Dermis blood vessel endothelial cell (primary cell): ENCODE measurements around the gene STOM. TPM values are rescaled to one million over a fixed set of nuclear protein-coding genes. Genes with fewer than 3 reads are reported as not detected.
"Not testable (repeated sequence)": the region's sequence is repeated elsewhere in the genome, so short reads cannot be mapped to it uniquely, and the experiment has no call there.

ENCODE experiments used
- DNase-seq: peaks from one replicate; pipeline ENCODE4 v3.0.0; 2010
- total RNA-seq: library from RNA; depleted of rRNA; stranded (reverse); fragments of >200 nt; gene quantifications from 2 replicates; pipeline ENCODE4 v1.2.3, GENCODE V29; 2014

STOM gene, protein sequence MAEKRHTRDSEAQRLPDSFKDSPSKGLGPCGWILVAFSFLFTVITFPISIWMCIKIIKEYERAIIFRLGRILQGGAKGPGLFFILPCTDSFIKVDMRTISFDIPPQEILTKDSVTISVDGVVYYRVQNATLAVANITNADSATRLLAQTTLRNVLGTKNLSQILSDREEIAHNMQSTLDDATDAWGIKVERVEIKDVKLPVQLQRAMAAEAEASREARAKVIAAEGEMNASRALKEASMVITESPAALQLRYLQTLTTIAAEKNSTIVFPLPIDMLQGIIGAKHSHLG
- 310 and 473 TPM in 2 replicates for total RNA-seq

GRCh38 chr9:121369595-121370265 is at the start of gene STOM:
Gene STOM, minus strand, starts transcription at chr9:121370250. Its CDS starts 63 bp downstream, at chr9:121370187.
- DNase-seq, result peak; percentile 87

DNA sequence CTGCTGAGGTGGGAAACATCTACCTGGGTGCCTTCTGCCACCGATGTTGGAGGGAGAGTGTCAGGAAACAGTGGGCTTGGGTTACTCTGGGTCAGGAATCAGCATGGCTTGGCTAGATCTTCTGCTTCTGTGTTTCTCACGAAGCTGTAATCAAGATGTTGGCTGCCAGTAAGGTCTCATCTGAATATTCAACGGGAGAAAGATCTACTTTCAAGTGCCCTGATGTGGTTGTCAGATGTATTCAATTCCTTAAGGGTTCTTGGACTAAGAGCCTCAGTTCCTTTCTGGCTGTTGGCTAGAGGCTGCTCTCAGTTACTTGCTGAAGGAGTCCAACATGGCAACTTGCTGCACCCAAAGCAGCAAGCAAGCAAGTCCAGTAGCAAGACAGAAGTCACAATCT is 41.9 kb upstream of the STOM start:
- no peak for DNase-seq

DNA sequence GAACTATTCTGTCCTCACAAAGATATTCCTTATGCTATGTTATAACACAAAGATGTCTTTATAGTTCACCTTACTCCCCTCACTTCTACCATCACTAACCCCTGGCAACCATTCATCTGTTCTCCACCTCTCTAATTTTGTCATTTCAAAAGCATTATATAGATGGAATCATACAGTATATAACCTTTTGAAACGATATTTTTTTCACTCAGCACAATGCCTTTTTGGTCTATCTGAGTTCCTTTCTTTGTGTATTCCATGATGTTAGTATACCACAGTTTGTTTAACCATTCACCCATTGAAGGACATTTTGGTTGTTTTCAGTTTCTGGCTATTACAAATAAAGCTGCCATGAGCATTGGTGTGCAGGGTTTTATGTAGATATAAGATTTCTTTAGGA is 35.8 kb upstream of the STOM start:
- DNase-seq, result no peak

GRCh38 chr9:121404906-121405305 is 34.9 kb upstream of the STOM start:
- DNase-seq, result no peak

DNA sequence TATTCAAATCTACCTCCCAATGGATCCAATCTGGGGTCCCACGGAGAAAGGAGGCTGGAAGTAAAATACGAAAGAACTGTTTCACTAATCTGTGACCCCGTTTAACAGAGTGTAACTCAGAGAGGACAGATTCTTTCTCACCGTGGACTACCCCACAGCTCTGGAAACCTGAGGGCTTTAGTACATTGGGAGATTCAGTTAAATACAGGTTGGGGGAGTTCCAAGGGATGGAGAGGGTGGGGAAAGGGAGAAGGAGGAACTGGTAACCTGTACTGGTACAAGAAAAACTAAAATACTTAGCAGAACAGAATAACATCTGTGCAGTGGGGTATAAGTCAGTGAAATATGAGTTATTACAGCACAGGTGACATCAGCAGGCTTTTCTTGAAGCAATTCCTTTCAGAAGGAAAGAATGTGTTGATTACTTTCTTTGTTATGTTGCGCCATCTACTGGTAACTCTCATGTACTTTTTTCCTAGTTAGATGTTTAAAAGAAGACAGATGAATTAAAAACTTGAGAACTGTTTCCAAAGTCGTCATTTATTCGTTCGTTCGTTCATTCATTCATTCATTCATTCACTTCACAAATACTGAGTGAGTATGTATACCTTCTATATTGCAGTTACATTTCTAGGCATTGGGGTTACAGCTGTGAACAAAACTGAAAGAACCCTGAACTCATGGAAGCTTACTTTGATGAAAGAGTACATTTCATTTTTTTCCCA is 30.0 kb upstream of the STOM start:
- peak; percentile 87 for DNase-seq

GRCh38 chr9:121399126-121399882 is 29.3 kb upstream of the STOM start:
- DNase-seq, result no peak

- DNase-seq, result peak; percentile 68
These were observed 28.3 kb upstream of the STOM start for GRCh38 chr9:121398374-121398773.

- DNase-seq, result not testable (repeated sequence)
These were observed 27.2 kb upstream of the STOM start for GRCh38 chr9:121397277-121397676.

DNA sequence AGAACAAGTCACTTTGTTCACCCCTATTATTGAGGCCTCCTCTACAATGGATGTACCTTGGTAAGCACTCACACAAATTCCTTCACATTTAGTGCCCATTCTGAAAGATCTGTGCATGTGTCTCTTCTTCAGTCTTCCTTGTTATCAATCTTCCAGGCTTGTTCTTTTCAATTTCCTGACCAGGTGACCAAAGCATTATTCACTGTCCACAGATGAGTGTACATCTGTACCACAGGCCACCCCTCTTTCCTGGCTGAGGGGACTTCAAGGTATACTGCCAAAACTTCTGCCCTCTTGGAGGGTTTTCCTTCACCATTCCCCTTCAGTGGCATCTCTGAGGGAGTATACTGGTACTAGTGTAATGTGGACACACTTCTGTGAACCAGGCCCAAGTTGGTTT is 25.5 kb upstream of the STOM start:
- no peak for DNase-seq

GRCh38 chr9:121394292-121394691 is 24.2 kb upstream of the STOM start:
- DNase-seq, result peak; percentile 29

- DNase-seq, result peak; percentile 23
These were observed 23.3 kb upstream of the STOM start for GRCh38 chr9:121393318-121393717.

GRCh38 chr9:121390372-121390771 is 20.3 kb upstream of the STOM start:
- no peak for DNase-seq

DNA sequence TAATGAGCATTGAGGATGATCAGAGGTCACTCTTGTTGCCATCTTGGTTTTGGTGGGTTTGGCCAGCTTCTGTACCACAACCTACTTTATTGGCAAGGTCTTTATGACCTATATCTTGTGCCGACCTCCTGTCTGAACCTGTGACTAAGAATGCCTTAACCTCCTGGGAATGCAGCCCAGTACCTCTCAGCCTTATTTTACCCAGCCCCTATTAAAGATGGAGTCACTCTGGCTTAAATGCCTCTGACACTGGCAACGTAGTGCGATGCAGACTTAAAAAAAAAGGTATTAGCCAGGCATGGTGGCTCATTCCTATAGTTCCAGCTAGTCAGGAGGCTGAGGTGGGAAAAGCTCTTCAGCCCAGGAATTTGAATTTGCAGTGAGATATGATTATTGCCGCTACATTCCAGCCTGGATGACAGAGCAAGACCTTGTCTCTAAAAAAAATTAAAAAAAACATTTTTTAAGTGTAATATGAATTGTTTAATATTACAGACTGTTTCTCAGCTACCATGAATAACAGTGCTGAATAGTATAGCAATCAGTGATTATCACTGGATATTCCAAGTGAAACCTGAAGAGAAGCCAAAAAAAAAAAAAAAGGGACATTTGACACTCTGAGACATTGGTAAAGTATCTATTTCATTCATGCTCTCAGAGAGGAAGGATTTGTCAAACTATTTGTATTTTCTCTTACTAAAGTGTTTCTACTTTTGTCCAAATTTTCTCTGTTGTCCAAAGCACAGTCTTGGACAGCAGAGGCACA is 18.3 kb upstream of the STOM start:
- DNase-seq, result no peak

- no peak for DNase-seq
These were observed 16.6 kb upstream of the STOM start for GRCh38 chr9:121386442-121387175.

- DNase-seq, result no peak
These were observed 13.7 kb upstream of the STOM start for GRCh38 chr9:121383715-121384114.

DNA sequence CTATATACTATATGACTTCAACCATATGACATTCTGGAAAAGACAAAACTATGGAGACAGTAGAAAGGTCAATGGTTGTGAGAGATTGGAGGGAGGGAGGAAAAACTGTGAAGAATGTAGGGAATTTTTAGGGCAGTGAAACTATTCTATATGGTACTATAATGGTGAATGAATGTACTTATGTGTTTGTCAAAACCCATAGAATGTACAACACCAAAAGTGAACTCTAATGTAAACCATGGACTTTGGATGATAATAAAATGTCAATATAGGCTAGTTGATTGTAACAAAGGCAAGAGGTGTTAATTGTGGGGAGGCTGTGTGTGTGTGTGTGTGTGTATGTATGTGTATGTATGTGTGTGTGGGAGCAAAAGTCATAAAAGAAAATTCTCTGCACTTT is 10.8 kb upstream of the STOM start:
- DNase-seq, result no peak

DNA sequence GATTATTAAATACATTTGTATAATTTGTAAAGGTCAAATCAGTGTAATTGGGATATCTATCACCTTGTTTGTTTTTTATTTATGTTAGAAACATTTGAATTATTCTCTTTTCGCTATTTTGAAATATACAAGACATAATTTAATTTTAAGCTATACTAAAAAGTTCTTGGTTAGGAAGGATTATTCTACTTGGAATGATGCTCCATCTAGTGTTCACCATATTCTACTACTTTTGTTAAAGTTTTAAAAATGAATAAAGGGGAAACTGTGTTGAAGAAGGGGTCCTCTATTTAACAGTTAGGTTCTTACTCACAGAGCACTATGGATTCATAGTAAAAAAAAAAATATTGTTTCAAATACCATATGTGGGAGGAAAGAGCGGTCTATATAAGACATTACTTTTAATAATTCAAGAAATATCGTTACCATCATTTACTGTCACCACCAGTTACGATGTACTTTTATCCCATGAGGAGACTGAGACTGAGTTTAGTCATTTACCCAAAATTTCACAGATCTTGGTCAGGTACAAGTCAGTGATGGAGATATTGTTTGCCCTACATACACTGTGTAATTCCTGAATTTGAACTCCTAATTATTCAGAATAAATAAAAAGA is 6.3 kb upstream of the STOM start:
- peak; percentile 61 for DNase-seq

DNA sequence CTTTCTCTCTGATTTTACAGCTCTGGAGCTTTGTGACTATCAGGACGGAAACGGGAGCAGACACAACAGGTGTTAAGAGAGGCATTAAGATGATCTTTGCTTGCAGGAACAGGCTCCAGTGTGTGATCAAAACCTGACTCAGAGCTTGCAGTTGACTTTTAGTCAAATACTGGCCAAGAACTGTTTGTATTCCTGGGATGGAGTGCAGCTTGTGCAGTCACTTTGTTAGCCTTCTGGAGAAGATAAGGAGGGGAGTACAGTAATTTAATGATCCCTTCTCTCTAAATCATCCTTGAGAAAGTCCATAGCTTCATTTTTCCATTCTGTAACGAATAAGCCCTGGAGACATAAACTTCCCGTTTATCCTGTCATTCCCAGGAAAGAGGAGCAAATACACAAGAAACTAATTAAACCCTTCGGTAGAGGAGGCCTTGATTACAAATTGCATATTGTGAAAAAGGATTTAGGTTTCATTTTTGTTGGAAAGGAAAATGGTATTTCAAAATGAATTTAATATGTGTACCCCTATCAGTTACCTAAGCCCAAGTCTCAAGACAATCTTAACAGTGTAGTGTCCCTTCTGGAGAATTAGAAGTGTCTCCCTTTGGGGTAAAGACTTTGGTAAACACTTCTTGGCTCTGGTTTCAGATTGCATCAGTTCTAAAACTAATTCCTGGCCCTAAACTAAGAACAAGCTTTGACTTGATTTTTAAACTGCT is 3.1 kb upstream of the STOM start:
- no peak for DNase-seq

GRCh38 chr9:121372239-121373010 is 2.4 kb upstream of the STOM start:
- no peak for DNase-seq
